ENCODE results near the gene OR2A2. TPM values are rescaled to one million over a fixed set of nuclear protein-coding genes. Genes with fewer than 3 reads are reported as not detected.

Gene OR2A2
- total RNA-seq, 1 experiment from 2014 or later = not detected

GRCh38 chr7:144105211-144105610 is 4.2 kb upstream of the OR2A2 start:
- no peaks in the 10 kb centered on the region for H3K4me1 ChIP-seq (ENCODE audit: insufficient read depth, low read length, poor library complexity, severe bottlenecking)
- H3K27ac ChIP-seq (ENCODE audit: low read depth, low read length, poor library complexity, severe bottlenecking) = no peak overlapping the region
- no peak overlapping the region for H3K4me3 ChIP-seq (ENCODE audit: low read depth, low read length, poor library complexity, severe bottlenecking)
- no TSS peak for BruUV-seq (replicated peaks)
- H3K27me3 ChIP-seq (replicated peaks; ENCODE audit: insufficient read depth, low read depth, low read length, poor library complexity) = no peaks in the 10 kb centered on the region
- CTCF ChIA-PET = no interaction called here
- DNase-seq (ENCODE audit: low spot score) = no peak
- no peaks in the 10 kb centered on the region for H3K36me3 ChIP-seq (ENCODE audit: insufficient read depth, low read length, poor library complexity, severe bottlenecking)
- intact Hi-C loops (cut with micrococcal nuclease; ENCODE audit: unreplicated experiment) = no loop called here
- TF ChIP-seq EZH2 (IDR thresholded peaks at IDR 0.05; ENCODE audit: borderline replicate concordance, low read depth, low read length, poor library complexity, severe bottlenecking) (no peak), CTCF (conservative IDR thresholded peaks at IDR 0.05; ENCODE audit: low read depth, low read length) (no peak)
- H3K9me3 ChIP-seq (ENCODE audit: low read depth, low read length, poor library complexity, severe bottlenecking) = no peaks in the 10 kb centered on the region
- POLR2A ChIA-PET (ENCODE audit: low non-redundant PET) = no interaction called here

- ChIA-PET CTCF (no interaction called here), POLR2A (ENCODE audit: low non-redundant PET) (no interaction called here)
- H3K4me3 ChIP-seq (ENCODE audit: low read depth, low read length, poor library complexity, severe bottlenecking) = no peak overlapping the region
- no peaks in the 10 kb centered on the region for H3K36me3 ChIP-seq (ENCODE audit: insufficient read depth, low read length, poor library complexity, severe bottlenecking)
- no peaks in the 10 kb centered on the region for H3K4me1 ChIP-seq (ENCODE audit: insufficient read depth, low read length, poor library complexity, severe bottlenecking)
- intact Hi-C loops (cut with micrococcal nuclease; ENCODE audit: unreplicated experiment) = no loop called here
- no peak for DNase-seq (ENCODE audit: low spot score)
- no TSS peak for BruUV-seq (replicated peaks)
- H3K9me3 ChIP-seq (ENCODE audit: low read depth, low read length, poor library complexity, severe bottlenecking) = no peaks in the 10 kb centered on the region
- no peaks in the 10 kb centered on the region for H3K27me3 ChIP-seq (replicated peaks; ENCODE audit: insufficient read depth, low read depth, low read length, poor library complexity)
- no peak overlapping the region for H3K27ac ChIP-seq (ENCODE audit: low read depth, low read length, poor library complexity, severe bottlenecking)
- TF ChIP-seq CTCF (conservative IDR thresholded peaks at IDR 0.05; ENCODE audit: low read depth, low read length) (no peak), EZH2 (IDR thresholded peaks at IDR 0.05; ENCODE audit: borderline replicate concordance, low read depth, low read length, poor library complexity, severe bottlenecking) (no peak)
Observed at GRCh38 chr7:144110272-144110671, 889 bp downstream of the OR2A2 start.

GRCh38 chr7:144113651-144114050 is 4.3 kb downstream of the OR2A2 start:
- TF ChIP-seq CTCF (conservative IDR thresholded peaks at IDR 0.05; ENCODE audit: low read depth, low read length) (no peak), EZH2 (IDR thresholded peaks at IDR 0.05; ENCODE audit: borderline replicate concordance, low read depth, low read length, poor library complexity, severe bottlenecking) (no peak)
- Histone ChIP-seq H3K36me3 (ENCODE audit: insufficient read depth, low read length, poor library complexity, severe bottlenecking) (no peaks in the 10 kb centered on the region), H3K27me3 (replicated peaks; ENCODE audit: insufficient read depth, low read depth, low read length, poor library complexity) (no peaks in the 10 kb centered on the region), H3K9me3 (ENCODE audit: low read depth, low read length, poor library complexity, severe bottlenecking) (no peaks in the 10 kb centered on the region), H3K27ac (ENCODE audit: low read depth, low read length, poor library complexity, severe bottlenecking) (no peak overlapping the region), H3K4me1 (ENCODE audit: insufficient read depth, low read length, poor library complexity, severe bottlenecking) (no peaks in the 10 kb centered on the region), H3K4me3 (ENCODE audit: low read depth, low read length, poor library complexity, severe bottlenecking) (no peak overlapping the region)
- no TSS peak for BruUV-seq (replicated peaks)
- no peak for DNase-seq (ENCODE audit: low spot score)
- POLR2A ChIA-PET (ENCODE audit: low non-redundant PET) = no interaction called here
- CTCF ChIA-PET = no interaction called here
- intact Hi-C loops (cut with micrococcal nuclease; ENCODE audit: unreplicated experiment) = no loop called here
